GM23338 (cell line): ENCODE results near the gene DAPK3. TPM values are rescaled to one million over a fixed set of nuclear protein-coding genes. Genes with fewer than 3 reads are reported as not detected.

Experiments
- ATAC-seq: fragments of 200-7000 bp; cut with Tn5 transposase; 3 replicates; pipeline ENCODE4 v1.9.1; 2020
- DNase-seq: peaks from one replicate; pipeline ENCODE4 v3.0.0-alpha.2; 2015; ENCODE audit warnings: low spot score
- H2AFZ ChIP-seq: fragments of 200-600 bp; sonication (generic); 2 replicates; pipeline ENCODE4 v1.8.0; 2016; ENCODE audit warnings: antibody characterized with exemption, mild to moderate bottlenecking, moderate library complexity
- H3F3A ChIP-seq: fragments of 200-600 bp; sonication (generic); replicated peaks from 2 replicates; pipeline ENCODE4 v1.8.0; 2017; ENCODE audit warnings: antibody characterized with exemption, mixed run types, low read depth
- H3K27ac ChIP-seq: fragments of 200-600 bp; sonication (generic); 2 replicates; pipeline ENCODE4 v1.6.1; 2016; ENCODE audit warnings: low read depth
- H3K27me3 ChIP-seq: fragments of 200-600 bp; sonication (generic); 2 replicates; pipeline ENCODE4 v1.8.0; 2016; ENCODE audit warnings: mild to moderate bottlenecking, mixed run types, moderate library complexity; ENCODE audit not compliant: insufficient read depth
- H3K36me3 ChIP-seq: fragments of 200-600 bp; sonication (generic); 2 replicates; pipeline ENCODE4 v1.8.0; 2016; ENCODE audit warnings: mild to moderate bottlenecking; ENCODE audit not compliant: insufficient read depth
- H3K4me1 ChIP-seq: fragments of 200-600 bp; sonication (generic); 2 replicates; pipeline ENCODE4 v1.8.0; 2016; ENCODE audit warnings: mild to moderate bottlenecking, moderate library complexity; ENCODE audit not compliant: insufficient read depth
- H3K4me2 ChIP-seq: fragments of 200-600 bp; sonication (generic); 2 replicates; pipeline ENCODE4 v1.7.1; 2017; ENCODE audit warnings: mixed run types
- H3K4me3 ChIP-seq: fragments of 200-600 bp; sonication (generic); 2 replicates; pipeline ENCODE4 v1.6.1; 2016; ENCODE audit warnings: mixed run types
- H3K79me2 ChIP-seq: fragments of 200-600 bp; sonication (generic); replicated peaks from 2 replicates; pipeline ENCODE4 v1.8.0; 2017; ENCODE audit warnings: mild to moderate bottlenecking; ENCODE audit not compliant: insufficient read depth
- H3K9me2 ChIP-seq: fragments of 200-600 bp; sonication (generic); 2 replicates; pipeline ENCODE4 v1.8.0; 2017; ENCODE audit not compliant: insufficient read depth
- H4K20me1 ChIP-seq: fragments of 200-600 bp; sonication (generic); replicated peaks from 2 replicates; pipeline ENCODE4 v1.8.0; 2017; ENCODE audit warnings: mild to moderate bottlenecking; ENCODE audit not compliant: insufficient read depth
- H3K27ac Mint-ChIP-seq: 2 replicates; pipeline ENCODE4 v1.8.0; 2020; ENCODE audit warnings: inconsistent platforms, mild to moderate bottlenecking, moderate library complexity, mixed read lengths
- H3K27me3 Mint-ChIP-seq: 3 replicates; pipeline ENCODE4 v1.8.0; 2022; ENCODE audit warnings: low read depth, mild to moderate bottlenecking, moderate library complexity, mixed read lengths, inconsistent platforms; ENCODE audit not compliant: insufficient read depth, poor library complexity
- H3K36me3 Mint-ChIP-seq: 3 replicates; pipeline ENCODE4 v1.8.0; 2021; ENCODE audit warnings: low read depth, mild to moderate bottlenecking, inconsistent platforms, moderate library complexity, mixed read lengths
- H3K4me1 Mint-ChIP-seq: 3 replicates; pipeline ENCODE4 v1.8.0; 2020; ENCODE audit warnings: mild to moderate bottlenecking, inconsistent platforms, mixed read lengths
- H3K4me3 Mint-ChIP-seq: 3 replicates; pipeline ENCODE4 v1.8.0; 2021; ENCODE audit warnings: moderate library complexity, mild to moderate bottlenecking, inconsistent platforms, mixed read lengths
- H3K9me3 Mint-ChIP-seq: 3 replicates; pipeline ENCODE4 v1.8.0; 2020; ENCODE audit warnings: moderate library complexity, mild to moderate bottlenecking, inconsistent platforms, mixed read lengths
- CTCF ChIP-seq, 2 experiments: fragments of 200-600 bp in 1 of 2; sonication (generic) in 1 of 2; conservative IDR thresholded peaks; 2 replicates each; pipeline versions ENCODE4 v1.5.1 to v1.6.1; 2016 to 2017; ENCODE audit warnings: antibody characterized with exemption in 2 of 2, low read depth in 2 of 2, mild to moderate bottlenecking in 2 of 2, moderate library complexity in 1 of 2
- EZH2phosphoT487 ChIP-seq: fragments of 200-600 bp; sonication (generic); IDR thresholded peaks from one replicate; pipeline ENCODE4 v1.8.1; 2018; ENCODE audit warnings: antibody characterized with exemption; ENCODE audit not compliant: unreplicated experiment
- NANOG ChIP-seq: IDR thresholded peaks from 2 replicates; pipeline ENCODE4 v1.6.1; 2016; ENCODE audit warnings: antibody characterized with exemption, borderline replicate concordance
- STAT1 ChIP-seq: IDR thresholded peaks from one replicate; pipeline ENCODE4 v1.6.1; 2016; ENCODE audit warnings: antibody characterized with exemption; ENCODE audit not compliant: unreplicated experiment
- ZNF462 ChIP-seq: fragments of 250-450 bp; sonication (Bioruptor Pico); IDR thresholded peaks from 2 replicates; pipeline ENCODE4 v1.5.0; 2020; ENCODE audit warnings: mild to moderate bottlenecking, moderate library complexity
- polyA plus RNA-seq: library from polyadenylated mRNA; unstranded; fragments of >200 nt; fragmentation: Nextera tagmentation; extraction: Ambion mirVana; gene quantifications from 2 replicates; pipeline ENCODE4 v1.2.1, GENCODE V29; 2016
- total RNA-seq: library from RNA; depleted of rRNA; stranded (reverse); fragments of >200 nt; shearing (Covaris generic); gene quantifications from 2 replicates; pipeline ENCODE4 v1.2.3, GENCODE V29; 2014

The DAPK3 gene
- total and polyA plus RNA-seq, 2 experiments from 2014 or later: 32.1 to 95.6 TPM

- H3K36me3 Mint-ChIP-seq: peaks cover 47% of the 10 kb centered on the region
Observed at GRCh38 chr19:3985643-3986259, 14.9 kb upstream of the DAPK3 start.

More at GRCh38 chr19:3985643-3986259, 14.9 kb upstream of the DAPK3 start:
- H3K4me3 ChIP-seq: peak overlapping the region; percentile 100
- H3K4me3 Mint-ChIP-seq: peak overlapping the region; percentile 98
- peaks cover 40% of the 10 kb centered on the region for H3K4me1 Mint-ChIP-seq
- H3K27ac Mint-ChIP-seq: no peak overlapping the region; the same call in 1 of the 2 replicates
- peaks cover 48% of the 10 kb centered on the region for H3K27me3 Mint-ChIP-seq
- H3K4me2 ChIP-seq: peak overlapping the region; percentile 100
- peaks cover 45% of the 10 kb centered on the region for H3F3A ChIP-seq
- peak overlapping the region; percentile 63; the same call in 1 of the 2 replicates for H2AFZ ChIP-seq
- peaks cover 41% of the 10 kb centered on the region for H4K20me1 ChIP-seq
- H3K79me2 ChIP-seq: peaks cover 46% of the 10 kb centered on the region
- ATAC-seq: no peak
- peaks cover 19% of the 10 kb centered on the region for H3K9me3 Mint-ChIP-seq
- no peak for DNase-seq
- H3K9me2 ChIP-seq: 0 out of 2 replicates have a peak, but pooled peaks cover 2% of the 10 kb centered on the region
- H3K27ac ChIP-seq: no peak overlapping the region
- no peak for TF ChIP-seq CTCF (conservative IDR thresholded peaks at IDR 0.05; ENCODE audit: low read depth in 2 of 2)
- TF ChIP-seq ZNF462 (CRISPR knock-in tag): no peak
- TF ChIP-seq STAT1: no peak
- no peak for TF ChIP-seq EZH2phosphoT487
- TF ChIP-seq NANOG: no peak
- H3K27me3 ChIP-seq: peaks cover 7% of the 10 kb centered on the region; the same call in 1 of the 2 replicates
- H3K36me3 ChIP-seq: peaks cover 37% of the 10 kb centered on the region
- peaks cover 20% of the 10 kb centered on the region for H3K4me1 ChIP-seq
